HepG2 (cell line): Measurements from ENCODE around the gene DNAI2. TPM values are rescaled to one million over a fixed set of nuclear protein-coding genes. Genes with fewer than 3 reads are reported as not detected.

Experiments used
- CBX5 ChIP-seq: sonication (generic); formaldehyde crosslinking; IDR thresholded peaks from 2 replicates; pipeline ENCODE4 v1.4.0; 2020; ENCODE audit warnings: missing genetic modification reagents, borderline replicate concordance
- NFRKB ChIP-seq: fragments of 450-650 bp; IDR thresholded peaks from 2 replicates; pipeline ENCODE4 v1.6.1; 2017
- POLR2AphosphoS2 ChIP-seq: IDR thresholded peaks from 2 replicates; pipeline ENCODE4 v1.6.1; 2011; ENCODE audit warnings: low read depth, low read length, improper control_type of control experiment
- RELA ChIP-seq: sonication (generic); formaldehyde crosslinking; IDR thresholded peaks from 2 replicates; pipeline ENCODE4 v1.4.0; 2020; ENCODE audit warnings: missing genetic modification reagents
- REST ChIP-seq, 2 experiments: IDR thresholded peaks; 2 replicates each; pipeline ENCODE4 v1.6.1; 2011 to 2012; ENCODE audit warnings: low read length in 2 of 2, borderline replicate concordance in 1 of 2, low read depth in 1 of 2, mild to moderate bottlenecking in 1 of 2, moderate library complexity in 1 of 2
- RFX1 ChIP-seq: fragments of 450-650 bp; IDR thresholded peaks from 2 replicates; pipeline ENCODE4 v1.6.1; 2017
- ZC3H4 ChIP-seq: sonication (generic); formaldehyde crosslinking; IDR thresholded peaks from 2 replicates; pipeline ENCODE4 v1.4.0; 2020; ENCODE audit warnings: missing genetic modification reagents, borderline replicate concordance
- ZMYM2 ChIP-seq: sonication (generic); formaldehyde crosslinking; IDR thresholded peaks from 2 replicates; pipeline ENCODE4 v1.8.0; 2022; ENCODE audit warnings: mild to moderate bottlenecking, missing genetic modification reagents
- ZNF557 ChIP-seq: sonication (generic); formaldehyde crosslinking; IDR thresholded peaks from 2 replicates; pipeline ENCODE4 v1.4.0; 2020; ENCODE audit warnings: missing genetic modification reagents
- polyA plus RNA-seq, 8 experiments: library from polyadenylated mRNA; depleted of rRNA in 3 of 8; stranded (reverse) in 7 of 8; unstranded in 1 of 8; fragments of >200 nt; fragmentation: Illumina TruSeq in 4 of 8; extraction: Trizol in 4 of 8; gene quantifications; 2 replicates each; pipeline versions ENCODE4 v1.2.1 to v1.2.3, GENCODE V29; 2011 to 2016; ENCODE audit warnings: low read depth in 4 of 8, missing spikeins in 1 of 8, mixed read lengths in 1 of 8; ENCODE audit not compliant: insufficient read depth in 1 of 8
- total RNA-seq, 5 experiments: library from RNA; depleted of rRNA; stranded (reverse); fragments of >200 nt; fragmentation: Illumina TruSeq; extraction: Trizol; gene quantifications; 2 replicates each; pipeline ENCODE4 v1.2.3, GENCODE V29; 2016; ENCODE audit warnings: low read depth in 1 of 5
- TF ChIP-seq, protein P1 (sequence below): sonication (generic); formaldehyde crosslinking; IDR thresholded peaks from 2 replicates; pipeline ENCODE4 v1.5.1; 2020; ENCODE audit warnings: mild to moderate bottlenecking, missing genetic modification reagents, moderate library complexity
- TF ChIP-seq, protein P2 (sequence below): sonication (generic); formaldehyde crosslinking; IDR thresholded peaks from 2 replicates; pipeline ENCODE4 v1.5.1; 2020; ENCODE audit warnings: mild to moderate bottlenecking, missing genetic modification reagents

The DNAI2 gene
- total and polyA plus RNA-seq, 2 of the 13 experiments (the other 11 are each of a cell fraction or from before 2014, with no cell fraction given) = not detected

DNA sequence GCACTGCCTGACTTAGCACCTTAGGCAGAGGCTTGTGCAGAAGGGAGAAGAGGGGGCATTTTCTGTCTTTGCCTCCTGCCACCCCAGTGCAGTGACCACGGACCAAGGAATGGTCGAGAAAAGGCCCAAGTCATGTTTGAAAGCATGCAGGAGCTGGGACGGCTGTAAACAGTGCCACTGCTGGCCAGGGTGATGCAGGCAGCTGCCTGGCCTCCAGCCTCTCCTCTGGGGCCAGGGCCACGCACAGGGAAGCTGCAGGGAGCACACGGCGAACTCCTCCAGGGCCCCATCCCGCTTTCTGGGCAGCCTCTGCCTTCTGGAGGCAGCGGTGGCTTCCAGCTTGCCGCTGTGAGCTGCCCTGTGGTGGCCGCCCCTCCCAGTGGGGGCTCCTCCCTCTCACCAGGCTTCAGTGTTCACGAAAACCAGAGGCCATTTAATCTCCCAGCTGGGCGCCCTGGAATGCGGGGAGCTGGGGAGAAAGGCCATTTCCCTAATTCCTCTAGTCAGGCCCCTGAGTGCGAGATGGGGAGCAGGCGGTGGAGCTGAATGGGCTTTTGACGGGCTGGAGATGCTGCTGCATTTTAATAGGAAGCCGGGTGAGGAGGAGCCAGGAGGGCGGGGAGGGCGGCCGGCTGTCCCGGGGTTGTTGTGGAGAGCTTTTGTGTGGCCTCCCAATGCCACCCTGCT lies 28.7 kb upstream of the DNAI2 start (continued):
- no peak for TF ChIP-seq REST (IDR thresholded peaks at IDR 0.05; ENCODE audit: borderline replicate concordance in 1 of 2, low read depth in 1 of 2, low read length in 2 of 2)
- TF ChIP-seq RELA = no peak
- TF ChIP-seq, protein P1, sequence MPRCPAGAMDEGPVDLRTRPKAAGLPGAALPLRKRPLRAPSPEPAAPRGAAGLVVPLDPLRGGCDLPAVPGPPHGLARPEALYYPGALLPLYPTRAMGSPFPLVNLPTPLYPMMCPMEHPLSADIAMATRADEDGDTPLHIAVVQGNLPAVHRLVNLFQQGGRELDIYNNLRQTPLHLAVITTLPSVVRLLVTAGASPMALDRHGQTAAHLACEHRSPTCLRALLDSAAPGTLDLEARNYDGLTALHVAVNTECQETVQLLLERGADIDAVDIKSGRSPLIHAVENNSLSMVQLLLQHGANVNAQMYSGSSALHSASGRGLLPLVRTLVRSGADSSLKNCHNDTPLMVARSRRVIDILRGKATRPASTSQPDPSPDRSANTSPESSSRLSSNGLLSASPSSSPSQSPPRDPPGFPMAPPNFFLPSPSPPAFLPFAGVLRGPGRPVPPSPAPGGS (CRISPR knock-in tag) = no peak
- TF ChIP-seq, protein P2, sequence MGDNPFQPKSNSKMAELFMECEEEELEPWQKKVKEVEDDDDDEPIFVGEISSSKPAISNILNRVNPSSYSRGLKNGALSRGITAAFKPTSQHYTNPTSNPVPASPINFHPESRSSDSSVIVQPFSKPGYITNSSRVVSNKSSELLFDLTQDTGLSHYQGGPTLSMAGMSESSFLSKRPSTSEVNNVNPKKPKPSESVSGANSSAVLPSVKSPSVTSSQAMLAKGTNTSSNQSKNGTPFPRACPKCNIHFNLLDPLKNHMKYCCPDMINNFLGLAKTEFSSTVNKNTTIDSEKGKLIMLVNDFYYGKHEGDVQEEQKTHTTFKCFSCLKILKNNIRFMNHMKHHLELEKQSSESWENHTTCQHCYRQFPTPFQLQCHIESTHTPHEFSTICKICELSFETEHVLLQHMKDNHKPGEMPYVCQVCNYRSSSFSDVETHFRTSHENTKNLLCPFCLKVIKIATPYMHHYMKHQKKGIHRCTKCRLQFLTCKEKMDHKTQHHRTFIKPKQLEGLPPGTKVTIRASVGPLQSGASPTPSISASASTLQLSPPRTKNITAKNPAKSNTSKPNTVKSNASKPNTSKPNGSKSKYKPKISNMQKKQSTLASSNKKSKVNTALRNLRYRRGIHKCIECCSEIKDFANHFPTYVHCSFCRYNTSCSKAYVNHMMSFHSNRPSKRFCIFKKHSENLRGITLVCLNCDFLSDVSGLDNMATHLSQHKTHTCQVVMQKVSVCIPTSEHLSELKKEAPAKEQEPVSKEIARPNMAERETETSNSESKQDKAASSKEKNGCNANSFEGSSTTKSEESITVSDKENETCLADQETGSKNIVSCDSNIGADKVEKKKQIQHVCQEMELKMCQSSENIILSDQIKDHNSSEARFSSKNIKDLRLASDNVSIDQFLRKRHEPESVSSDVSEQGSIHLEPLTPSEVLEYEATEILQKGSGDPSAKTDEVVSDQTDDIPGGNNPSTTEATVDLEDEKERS (CRISPR knock-in tag) = no peak
- TF ChIP-seq ZC3H4 (CRISPR knock-in tag) = no peak
- no peak for TF ChIP-seq ZNF557 (CRISPR knock-in tag)
- TF ChIP-seq ZMYM2 = no peak
- no peak for TF ChIP-seq RFX1
- TF ChIP-seq NFRKB = no peak
- TF ChIP-seq CBX5 (CRISPR knock-in tag) = no peak
- TF ChIP-seq POLR2AphosphoS2 = no peak
